Uterus (tissue), 2 donors: ENCODE measurements around the gene SNX17.

Experiments used
- CTCF ChIP-seq, 4 experiments: fragments of 200-600 bp in 2 of 4; fragments of 450-650 bp in 2 of 4; sonication (generic) in 2 of 4; IDR thresholded peaks; one replicate each; pipeline ENCODE4 v1.5.1; 2016 to 2019; ENCODE audit warnings: antibody characterized with exemption in 4 of 4, mild to moderate bottlenecking in 2 of 4, moderate library complexity in 1 of 4
- POLR2A ChIP-seq, 2 donors: fragments of 450-650 bp; IDR thresholded peaks; one replicate each; pipeline ENCODE4 v1.6.1; 2016; ENCODE audit warnings: antibody characterized with exemption in 2 of 2, mild to moderate bottlenecking in 1 of 2, moderate library complexity in 1 of 2

- TF ChIP-seq POLR2A (IDR thresholded peaks at IDR 0.05), result no peak
- TF ChIP-seq CTCF (IDR thresholded peaks at IDR 0.05), result no peak
Observed at GRCh38 chr2:27372937-27373336, 2.5 kb downstream of the SNX17 start.
